H1 (cell line): ENCODE measurements around the gene CCDC30. TPM values are rescaled to one million over a fixed set of nuclear protein-coding genes. Genes with fewer than 3 reads are reported as not detected.
A peak's percentile ranks its signal among the peaks of the same experiment; 100 is the strongest.

ENCODE experiments used
- ASH2L ChIP-seq: fragments of 200-600, 300-600 bp; sonication (generic); IDR thresholded peaks from one replicate; pipeline ENCODE4 v1.7.1; 2017; ENCODE audit warnings: low read length
- BACH1 ChIP-seq: IDR thresholded peaks from 2 replicates; pipeline ENCODE4 v1.6.1; 2012; ENCODE audit warnings: low read length, improper control_type of control experiment
- CBX5 ChIP-seq: fragments of 300-800, 300-1000 bp; sonication (generic); IDR thresholded peaks from 2 replicates; pipeline ENCODE4 v1.7.1; 2016; ENCODE audit warnings: antibody characterized with exemption, low read length, low read depth
- CHD2 ChIP-seq: IDR thresholded peaks from 2 replicates; pipeline ENCODE4 v1.6.1; 2012; ENCODE audit warnings: low read length, improper control_type of control experiment
- EGR1 ChIP-seq: IDR thresholded peaks from 2 replicates; pipeline ENCODE4 v1.6.1; 2011; ENCODE audit warnings: low read depth, low read length, borderline replicate concordance
- FOSL1 ChIP-seq: IDR thresholded peaks from 2 replicates; pipeline ENCODE4 v1.6.1; 2011; ENCODE audit warnings: mild to moderate bottlenecking, low read depth, low read length, moderate library complexity; ENCODE audit not compliant: insufficient read depth
- JUN ChIP-seq: IDR thresholded peaks from 2 replicates; pipeline ENCODE4 v1.6.1; 2011; ENCODE audit warnings: low read depth, mild to moderate bottlenecking, improper control_type of control experiment, low read length
- JUND ChIP-seq: IDR thresholded peaks from 2 replicates; pipeline ENCODE4 v1.6.1; 2011; ENCODE audit warnings: mild to moderate bottlenecking, improper control_type of control experiment, low read length
- MAFK ChIP-seq: IDR thresholded peaks from 2 replicates; pipeline ENCODE4 v1.6.1; 2012; ENCODE audit warnings: low read depth, mild to moderate bottlenecking, improper control_type of control experiment, low read length
- NANOG ChIP-seq: IDR thresholded peaks from 2 replicates; pipeline ENCODE4 v1.6.1; 2011; ENCODE audit warnings: low read length, low read depth, mild to moderate bottlenecking, inconsistent platforms; ENCODE audit not compliant: insufficient read depth, poor library complexity, severe bottlenecking
- RAD21 ChIP-seq, 2 experiments: IDR thresholded peaks in 1 of 2; conservative IDR thresholded peaks in 1 of 2; 2 replicates each; pipeline ENCODE4 v1.6.1; 2011; ENCODE audit warnings: low read depth in 2 of 2, low read length in 2 of 2, improper control_type of control experiment in 1 of 2, inconsistent platforms in 1 of 2, mild to moderate bottlenecking in 1 of 2, moderate library complexity in 1 of 2
- RXRA ChIP-seq: IDR thresholded peaks from 2 replicates; pipeline ENCODE4 v1.6.1; 2011; ENCODE audit warnings: low read depth, mild to moderate bottlenecking, low read length, moderate library complexity; ENCODE audit not compliant: insufficient read depth
- SIN3A ChIP-seq, 2 experiments: IDR thresholded peaks in 1 of 2; conservative IDR thresholded peaks in 1 of 2; 2 replicates each; pipeline ENCODE4 v1.6.1; 2011 to 2012; ENCODE audit warnings: low read length in 2 of 2, improper control_type of control experiment in 1 of 2, low read depth in 1 of 2, mild to moderate bottlenecking in 1 of 2
- SP2 ChIP-seq: IDR thresholded peaks from 2 replicates; pipeline ENCODE4 v1.6.1; 2012; ENCODE audit warnings: mild to moderate bottlenecking, low read length, inconsistent platforms
- SP4 ChIP-seq: IDR thresholded peaks from 2 replicates; pipeline ENCODE4 v1.6.1; 2012; ENCODE audit warnings: low read length, inconsistent platforms
- SRF ChIP-seq: IDR thresholded peaks from 2 replicates; pipeline ENCODE4 v1.6.1; 2011; ENCODE audit warnings: mild to moderate bottlenecking, low read depth, low read length, moderate library complexity
- TAF1 ChIP-seq: IDR thresholded peaks from 2 replicates; pipeline ENCODE4 v1.6.1; 2011; ENCODE audit warnings: mild to moderate bottlenecking, low read depth, low read length
- TAF7 ChIP-seq: optimal IDR thresholded peaks from 2 replicates; pipeline ENCODE3; 2011; ENCODE audit warnings: low read depth, mild to moderate bottlenecking, inconsistent platforms, low read length, moderate library complexity, borderline replicate concordance
- TBP ChIP-seq: IDR thresholded peaks from 2 replicates; pipeline ENCODE4 v1.6.1; 2011; ENCODE audit warnings: low read depth, low read length, improper control_type of control experiment
- TEAD4 ChIP-seq: IDR thresholded peaks from 2 replicates; pipeline ENCODE4 v1.6.1; 2012; ENCODE audit warnings: low read depth, low read length, inconsistent platforms, mixed read lengths
- polyA plus RNA-seq, 7 experiments: library from polyadenylated mRNA; depleted of rRNA in 3 of 7; stranded (reverse) in 5 of 7; unstranded in 2 of 7; fragments of >200 nt in 5 of 7; fragments of 200-250 nt in 2 of 7; gene quantifications; 1 replicate in 5 of 7; 2 replicates in 1 of 7; 4 replicates in 1 of 7; pipeline versions ENCODE4 v1.2.1 to v1.2.3, GENCODE V29; 2011 to 2013; ENCODE audit warnings: missing spikeins in 2 of 7, mixed read lengths in 2 of 7
- total RNA-seq: library from RNA; stranded (reverse); fragmentation: NEBNext Ultra II Directional; extraction: Animal tissue kit (Norgen Biotek cat#: 25700); gene quantifications from 2 replicates; pipeline ENCODE4 v1.2.1, GENCODE V29; 2021
- TF ChIP-seq, protein P1 (sequence below): IDR thresholded peaks from 2 replicates; pipeline ENCODE4 v1.6.1; 2012; ENCODE audit warnings: inconsistent platforms
- TF ChIP-seq, protein P2 (sequence below): IDR thresholded peaks from 2 replicates; pipeline ENCODE4 v1.6.1; 2011; ENCODE audit warnings: low read length, improper control_type of control experiment

CCDC30 gene
- total and polyA plus RNA-seq, 2 of the 8 experiments (the other 6 are each of a cell fraction or from before 2014, with no cell fraction given) = 0.60 to 1.8 TPM

DNA sequence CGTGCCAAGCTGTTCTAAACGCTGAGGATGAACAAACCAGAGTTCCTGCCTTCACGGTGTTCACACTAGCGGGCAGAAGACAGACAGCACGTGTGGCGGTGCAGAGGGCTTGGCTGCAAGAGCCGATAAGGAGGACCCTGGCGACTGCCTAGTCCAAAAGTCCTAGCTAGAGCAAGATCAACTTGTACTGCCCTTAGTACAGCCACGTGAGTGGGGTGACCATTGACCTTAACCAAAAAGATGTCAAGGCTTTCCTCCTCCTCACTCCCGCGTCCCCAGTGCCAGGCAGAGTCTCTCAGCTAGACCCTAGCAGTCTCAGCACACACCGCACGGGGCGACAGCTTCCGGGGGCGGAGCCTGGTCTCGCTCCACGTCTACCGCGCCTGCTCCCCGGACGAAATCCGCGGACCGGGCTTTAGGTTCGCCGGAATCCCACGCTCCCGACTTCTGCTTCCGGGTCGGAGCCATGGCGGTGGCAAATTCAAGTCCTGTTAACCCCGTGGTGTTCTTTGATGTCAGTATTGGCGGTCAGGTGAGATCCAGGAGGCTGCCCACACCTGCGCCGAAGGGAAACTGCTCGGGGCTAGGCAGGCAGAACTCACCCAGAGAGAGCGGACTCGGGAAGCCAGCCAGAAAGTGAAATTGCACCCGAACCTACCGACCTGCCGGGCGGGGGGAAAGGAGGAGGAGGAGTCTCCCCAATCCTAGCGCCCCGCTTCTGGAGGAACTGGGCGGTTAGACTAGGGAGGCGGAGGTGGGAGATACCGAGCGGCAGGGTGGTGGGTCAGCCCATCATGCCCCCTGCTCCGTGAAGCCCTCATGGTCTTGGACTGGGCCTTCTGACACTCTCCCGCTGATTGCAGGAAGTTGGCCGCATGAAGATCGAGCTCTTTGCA is 195.1 kb downstream of the CCDC30 start, which contains the start of gene PPIH (continued):
- peak; percentile 80; the same call in 1 of the 2 replicates for TF ChIP-seq SP4
- TF ChIP-seq EGR1 = peak; percentile 53; the same call in 1 of the 2 replicates
- no peak for TF ChIP-seq FOSL1
- no peak for TF ChIP-seq JUN
- TF ChIP-seq SP2 = no peak
- TF ChIP-seq TEAD4 = peak; percentile 50
- no peak for TF ChIP-seq JUND
- no peak for TF ChIP-seq RAD21 (IDR thresholded peaks at IDR 0.05 in 1 of 2, conservative IDR thresholded peaks at IDR 0.05 in 1 of 2; ENCODE audit: low read depth in 2 of 2, low read length in 2 of 2)
- peak; percentile 77; the same call in 1 of the 2 replicates for TF ChIP-seq CHD2
- no peak for TF ChIP-seq RXRA
- peak; percentile 83 for TF ChIP-seq TAF1
- peak; percentile 76 for TF ChIP-seq TBP
- no peak for TF ChIP-seq CBX5
- TF ChIP-seq, protein P1, sequence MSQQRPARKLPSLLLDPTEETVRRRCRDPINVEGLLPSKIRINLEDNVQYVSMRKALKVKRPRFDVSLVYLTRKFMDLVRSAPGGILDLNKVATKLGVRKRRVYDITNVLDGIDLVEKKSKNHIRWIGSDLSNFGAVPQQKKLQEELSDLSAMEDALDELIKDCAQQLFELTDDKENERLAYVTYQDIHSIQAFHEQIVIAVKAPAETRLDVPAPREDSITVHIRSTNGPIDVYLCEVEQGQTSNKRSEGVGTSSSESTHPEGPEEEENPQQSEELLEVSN = peak; percentile 91
- 0 out of 2 replicates have a peak, but pooled peaks have one; percentile 17 for TF ChIP-seq SRF
- no peak for TF ChIP-seq MAFK
- no peak for TF ChIP-seq TAF7
- TF ChIP-seq, protein P2, sequence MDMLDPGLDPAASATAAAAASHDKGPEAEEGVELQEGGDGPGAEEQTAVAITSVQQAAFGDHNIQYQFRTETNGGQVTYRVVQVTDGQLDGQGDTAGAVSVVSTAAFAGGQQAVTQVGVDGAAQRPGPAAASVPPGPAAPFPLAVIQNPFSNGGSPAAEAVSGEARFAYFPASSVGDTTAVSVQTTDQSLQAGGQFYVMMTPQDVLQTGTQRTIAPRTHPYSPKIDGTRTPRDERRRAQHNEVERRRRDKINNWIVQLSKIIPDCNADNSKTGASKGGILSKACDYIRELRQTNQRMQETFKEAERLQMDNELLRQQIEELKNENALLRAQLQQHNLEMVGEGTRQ = no peak
- TF ChIP-seq NANOG = peak; percentile 29
- TF ChIP-seq ASH2L = peak; percentile 85
- peak; percentile 76 to 96; a peak in 3 of 4 replicates for TF ChIP-seq SIN3A (conservative IDR thresholded peaks at IDR 0.05 in 1 of 2, IDR thresholded peaks at IDR 0.05 in 1 of 2; ENCODE audit: low read depth in 1 of 2, low read length in 2 of 2)
- peak; percentile 72 for TF ChIP-seq BACH1
